HL-60 (cell line): ENCODE data around the gene CREBBP.

Experiments
- CTCF ChIP-seq: IDR thresholded peaks from one replicate; pipeline ENCODE4 v1.5.1; 2011; ENCODE audit warnings: low read length, control low read depth, inconsistent platforms; ENCODE audit not compliant: insufficient read depth
- POLR2AphosphoS5 ChIP-seq: IDR thresholded peaks from 2 replicates; pipeline ENCODE4 v1.6.1; 2012; ENCODE audit warnings: low read depth
- REST ChIP-seq: IDR thresholded peaks from 2 replicates; pipeline ENCODE4 v1.6.1; 2012; ENCODE audit warnings: low read depth; ENCODE audit not compliant: insufficient replicate concordance
- SPI1 ChIP-seq: IDR thresholded peaks from 2 replicates; pipeline ENCODE4 v1.6.1; 2012; ENCODE audit warnings: low read depth, mild to moderate bottlenecking, borderline replicate concordance

GRCh38 chr16:3912373-3912772 is 31.9 kb upstream of the CREBBP start:
- TF ChIP-seq CTCF: no peak
- no peak for TF ChIP-seq POLR2AphosphoS5
- TF ChIP-seq SPI1: no peak
- TF ChIP-seq REST: no peak
